HepG2 (cell line): ENCODE data around the gene LRRFIP2. TPM values are rescaled to one million over a fixed set of nuclear protein-coding genes. Genes with fewer than 3 reads are reported as not detected.

Source experiments
- DMAP1 ChIP-seq: IDR thresholded peaks from 2 replicates; pipeline ENCODE4 v1.6.1; 2016
- EED ChIP-seq: sonication (generic); formaldehyde crosslinking; IDR thresholded peaks from 2 replicates; pipeline ENCODE4 v1.5.0; 2020; ENCODE audit warnings: mild to moderate bottlenecking, missing genetic modification reagents
- HHEX ChIP-seq: IDR thresholded peaks from 2 replicates; pipeline ENCODE4 v1.6.1; 2016; ENCODE audit warnings: control low read depth
- HOXA9 ChIP-seq: sonication (generic); formaldehyde crosslinking; IDR thresholded peaks from 2 replicates; pipeline ENCODE4 v1.8.1; 2022; ENCODE audit warnings: missing genetic modification reagents, mild to moderate bottlenecking, moderate library complexity, borderline replicate concordance
- IKZF4 ChIP-seq: sonication (generic); formaldehyde crosslinking; IDR thresholded peaks from 2 replicates; pipeline ENCODE4 v1.5.1; 2020; ENCODE audit warnings: borderline replicate concordance, mild to moderate bottlenecking, low read depth, missing genetic modification reagents; ENCODE audit errors: not compliant biosample characterization
- KDM6A ChIP-seq: IDR thresholded peaks from 2 replicates; pipeline ENCODE4 v1.6.1; 2016; ENCODE audit warnings: low read depth
- NFYC ChIP-seq: IDR thresholded peaks from 2 replicates; pipeline ENCODE4 v1.6.1; 2016; ENCODE audit warnings: missing genetic modification reagents, missing compliant biosample characterization
- PAX8 ChIP-seq: sonication (generic); formaldehyde crosslinking; IDR thresholded peaks from 2 replicates; pipeline ENCODE4 v1.8.0; 2022; ENCODE audit warnings: mild to moderate bottlenecking, missing genetic modification reagents, borderline replicate concordance
- SIN3B ChIP-seq: fragments of 150-350 bp; IDR thresholded peaks from 2 replicates; pipeline ENCODE4 v1.6.1; 2014; ENCODE audit warnings: low read length
- SRSF1 ChIP-seq: fragments of 200-400 bp; formaldehyde crosslinking; optimal IDR thresholded peaks from 2 replicates; pipeline ENCODE3; 2017; ENCODE audit warnings: mild to moderate bottlenecking, low read depth, low read length, moderate library complexity
- TRAFD1 ChIP-seq: sonication (generic); formaldehyde crosslinking; IDR thresholded peaks from 2 replicates; pipeline ENCODE4 v1.5.1; 2020; ENCODE audit warnings: missing genetic modification reagents, mild to moderate bottlenecking, borderline replicate concordance
- ZFP62 ChIP-seq: sonication (generic); formaldehyde crosslinking; IDR thresholded peaks from 2 replicates; pipeline ENCODE4 v1.4.0; 2020; ENCODE audit warnings: missing genetic modification reagents
- ZIK1 ChIP-seq: sonication (generic); formaldehyde crosslinking; IDR thresholded peaks from 2 replicates; pipeline ENCODE4 v1.5.0; 2020; ENCODE audit warnings: mild to moderate bottlenecking, low read depth, missing genetic modification reagents, borderline replicate concordance
- ZNF143 ChIP-seq: sonication (generic); formaldehyde crosslinking; IDR thresholded peaks from 2 replicates; pipeline ENCODE4 v1.4.0; 2020; ENCODE audit warnings: missing genetic modification reagents
- ZNF407 ChIP-seq: sonication (generic); formaldehyde crosslinking; IDR thresholded peaks from one replicate; pipeline ENCODE4 v1.5.1; 2020; ENCODE audit warnings: mild to moderate bottlenecking, missing genetic modification reagents; ENCODE audit errors: not compliant biosample characterization
- ZNF709 ChIP-seq: sonication (generic); formaldehyde crosslinking; IDR thresholded peaks from 2 replicates; pipeline ENCODE4 v1.5.0; 2020; ENCODE audit warnings: mild to moderate bottlenecking, missing genetic modification reagents
- ZNF713 ChIP-seq: sonication (generic); formaldehyde crosslinking; IDR thresholded peaks from 2 replicates; pipeline ENCODE4 v1.4.0; 2020; ENCODE audit warnings: mild to moderate bottlenecking, missing genetic modification reagents
- ZNF83 ChIP-seq: sonication (generic); formaldehyde crosslinking; IDR thresholded peaks from 2 replicates; pipeline ENCODE4 v1.4.0; 2020; ENCODE audit warnings: missing genetic modification reagents, mild to moderate bottlenecking, borderline replicate concordance
- ZZZ3 ChIP-seq: sonication (generic); formaldehyde crosslinking; IDR thresholded peaks from 2 replicates; pipeline ENCODE4 v1.4.0; 2020; ENCODE audit warnings: missing genetic modification reagents, mild to moderate bottlenecking, borderline replicate concordance
- polyA plus RNA-seq, 8 experiments: library from polyadenylated mRNA; depleted of rRNA in 3 of 8; stranded (reverse) in 7 of 8; unstranded in 1 of 8; fragments of >200 nt; fragmentation: Illumina TruSeq in 4 of 8; extraction: Trizol in 4 of 8; gene quantifications; 2 replicates each; pipeline versions ENCODE4 v1.2.1 to v1.2.3, GENCODE V29; 2011 to 2016; ENCODE audit warnings: low read depth in 4 of 8, missing spikeins in 1 of 8, mixed read lengths in 1 of 8; ENCODE audit not compliant: insufficient read depth in 1 of 8
- total RNA-seq, 5 experiments: library from RNA; depleted of rRNA; stranded (reverse); fragments of >200 nt; fragmentation: Illumina TruSeq; extraction: Trizol; gene quantifications; 2 replicates each; pipeline ENCODE4 v1.2.3, GENCODE V29; 2016; ENCODE audit warnings: low read depth in 1 of 5

The LRRFIP2 gene
- total and polyA plus RNA-seq, 2 of the 13 experiments (the other 11 are each of a cell fraction or from before 2014, with no cell fraction given): 13.5 to 32.2 TPM

GRCh38 chr3:37217098-37217849 is 42.9 kb upstream of the LRRFIP2 start (continued):
- TF ChIP-seq ZNF407 (CRISPR knock-in tag) (peak; percentile 36), ZIK1 (CRISPR knock-in tag) (0 out of 2 replicates have a peak, but pooled peaks have one; percentile 28), HOXA9 (no peak), EED (0 out of 2 replicates have a peak, but pooled peaks have one; percentile 55), PAX8 (CRISPR knock-in tag) (no peak), HHEX (CRISPR knock-in tag) (no peak), SRSF1 (no peak), IKZF4 (CRISPR knock-in tag) (no peak), DMAP1 (CRISPR knock-in tag) (peak; percentile 53; the same call in 1 of the 2 replicates), ZNF83 (no peak), KDM6A (CRISPR knock-in tag) (peak; percentile 86), ZNF143 (peak; percentile 66; the same call in 1 of the 2 replicates), NFYC (peak; percentile 68), ZFP62 (CRISPR knock-in tag) (no peak), ZNF709 (CRISPR knock-in tag) (peak; percentile 78; the same call in 1 of the 2 replicates), TRAFD1 (CRISPR knock-in tag) (no peak), SIN3B (no peak), ZZZ3 (CRISPR knock-in tag) (0 out of 2 replicates have a peak, but pooled peaks have one; percentile 42), ZNF713 (CRISPR knock-in tag) (no peak)
